HCT116 (cell line): ENCODE data around the gene CAPN5.

Experiments
- CEBPB ChIP-seq: IDR thresholded peaks from 2 replicates; pipeline ENCODE4 v1.6.1; 2012; ENCODE audit warnings: low read depth
- EZH2 ChIP-seq: fragments of 200-600 bp; sonication (generic); IDR thresholded peaks from 2 replicates; pipeline ENCODE4 v1.6.1; 2017; ENCODE audit warnings: antibody characterized with exemption, mixed run types
- JUND ChIP-seq: IDR thresholded peaks from 2 replicates; pipeline ENCODE4 v1.6.1; 2012
- POLR2A ChIP-seq: IDR thresholded peaks from 2 replicates; pipeline ENCODE4 v1.7.0; 2011; ENCODE audit warnings: borderline replicate concordance; ENCODE audit not compliant: insufficient read depth, insufficient read length; ENCODE audit errors: extremely low read depth
- YY1 ChIP-seq: IDR thresholded peaks from 2 replicates; pipeline ENCODE4 v1.6.1; 2011; ENCODE audit warnings: low read length, low read depth, moderate library complexity, mild to moderate bottlenecking; ENCODE audit not compliant: insufficient replicate concordance; ENCODE audit errors: extremely low read depth
- TF ChIP-seq, protein P1 (sequence below), 3 experiments: fragments of 200-600 bp in 1 of 3; sonication (generic) in 1 of 3; IDR thresholded peaks in 2 of 3; conservative IDR thresholded peaks in 1 of 3; 2 replicates each; pipeline ENCODE4 v1.5.1; 2012 to 2017; ENCODE audit warnings: low read depth in 2 of 3, low read length in 2 of 3, antibody characterized with exemption in 1 of 3, borderline replicate concordance in 1 of 3, control low read depth in 1 of 3, mild to moderate bottlenecking in 1 of 3, mixed read lengths in 1 of 3, mixed run types in 1 of 3, moderate library complexity in 1 of 3; ENCODE audit not compliant: insufficient read depth in 1 of 3
- TF ChIP-seq, protein P2 (sequence below): IDR thresholded peaks from 2 replicates; pipeline ENCODE4 v1.6.1; 2011; ENCODE audit warnings: mild to moderate bottlenecking, low read length, moderate library complexity; ENCODE audit not compliant: insufficient replicate concordance; ENCODE audit errors: extremely low read depth

DNA sequence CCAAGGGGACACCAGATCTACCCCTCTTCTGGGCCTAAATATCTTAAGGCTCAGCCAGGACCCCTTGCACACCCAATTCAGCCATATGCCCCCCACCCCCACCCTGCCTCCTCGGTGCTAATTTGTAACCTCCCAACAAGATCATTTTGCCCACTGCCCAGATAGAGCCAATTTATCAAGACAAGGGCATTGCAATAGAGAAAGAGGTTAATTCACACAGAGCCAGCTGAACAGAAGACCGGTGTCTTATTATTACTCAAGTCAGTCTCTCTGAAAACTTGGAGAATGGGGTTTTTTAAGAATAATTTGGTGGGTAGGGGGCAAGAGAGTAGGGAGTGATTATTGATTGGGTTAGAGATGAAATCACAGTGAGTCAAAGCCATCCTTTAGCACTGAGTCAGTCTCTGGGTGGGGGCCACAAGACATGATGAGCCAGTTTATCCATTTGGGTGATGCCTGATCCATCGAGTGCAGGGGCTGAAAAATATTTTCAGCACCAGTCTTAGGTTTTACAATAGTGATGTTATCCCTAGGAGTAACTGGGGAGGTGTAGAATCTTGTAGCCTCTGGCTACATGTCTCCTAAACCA is 9.9 kb upstream of the CAPN5 start:
- TF ChIP-seq POLR2A, result no peak
- TF ChIP-seq, protein P1, sequence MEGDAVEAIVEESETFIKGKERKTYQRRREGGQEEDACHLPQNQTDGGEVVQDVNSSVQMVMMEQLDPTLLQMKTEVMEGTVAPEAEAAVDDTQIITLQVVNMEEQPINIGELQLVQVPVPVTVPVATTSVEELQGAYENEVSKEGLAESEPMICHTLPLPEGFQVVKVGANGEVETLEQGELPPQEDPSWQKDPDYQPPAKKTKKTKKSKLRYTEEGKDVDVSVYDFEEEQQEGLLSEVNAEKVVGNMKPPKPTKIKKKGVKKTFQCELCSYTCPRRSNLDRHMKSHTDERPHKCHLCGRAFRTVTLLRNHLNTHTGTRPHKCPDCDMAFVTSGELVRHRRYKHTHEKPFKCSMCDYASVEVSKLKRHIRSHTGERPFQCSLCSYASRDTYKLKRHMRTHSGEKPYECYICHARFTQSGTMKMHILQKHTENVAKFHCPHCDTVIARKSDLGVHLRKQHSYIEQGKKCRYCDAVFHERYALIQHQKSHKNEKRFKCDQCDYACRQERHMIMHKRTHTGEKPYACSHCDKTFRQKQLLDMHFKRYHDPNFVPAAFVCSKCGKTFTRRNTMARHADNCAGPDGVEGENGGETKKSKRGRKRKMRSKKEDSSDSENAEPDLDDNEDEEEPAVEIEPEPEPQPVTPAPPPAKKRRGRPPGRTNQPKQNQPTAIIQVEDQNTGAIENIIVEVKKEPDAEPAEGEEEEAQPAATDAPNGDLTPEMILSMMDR (IDR thresholded peaks at IDR 0.05 in 2 of 3, conservative IDR thresholded peaks at IDR 0.05 in 1 of 3; ENCODE audit: borderline replicate concordance in 1 of 3, insufficient read depth in 1 of 3, low read depth in 2 of 3, low read length in 2 of 3), result no peak
- no peak for TF ChIP-seq JUND
- no peak for TF ChIP-seq CEBPB
- no peak for TF ChIP-seq EZH2
- no peak for TF ChIP-seq YY1
- TF ChIP-seq, protein P2, sequence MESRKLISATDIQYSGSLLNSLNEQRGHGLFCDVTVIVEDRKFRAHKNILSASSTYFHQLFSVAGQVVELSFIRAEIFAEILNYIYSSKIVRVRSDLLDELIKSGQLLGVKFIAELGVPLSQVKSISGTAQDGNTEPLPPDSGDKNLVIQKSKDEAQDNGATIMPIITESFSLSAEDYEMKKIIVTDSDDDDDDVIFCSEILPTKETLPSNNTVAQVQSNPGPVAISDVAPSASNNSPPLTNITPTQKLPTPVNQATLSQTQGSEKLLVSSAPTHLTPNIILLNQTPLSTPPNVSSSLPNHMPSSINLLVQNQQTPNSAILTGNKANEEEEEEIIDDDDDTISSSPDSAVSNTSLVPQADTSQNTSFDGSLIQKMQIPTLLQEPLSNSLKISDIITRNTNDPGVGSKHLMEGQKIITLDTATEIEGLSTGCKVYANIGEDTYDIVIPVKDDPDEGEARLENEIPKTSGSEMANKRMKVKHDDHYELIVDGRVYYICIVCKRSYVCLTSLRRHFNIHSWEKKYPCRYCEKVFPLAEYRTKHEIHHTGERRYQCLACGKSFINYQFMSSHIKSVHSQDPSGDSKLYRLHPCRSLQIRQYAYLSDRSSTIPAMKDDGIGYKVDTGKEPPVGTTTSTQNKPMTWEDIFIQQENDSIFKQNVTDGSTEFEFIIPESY, result no peak
